HS-5 (cell line): ENCODE measurements around the gene CFAP43.

Source experiments
- DNase-seq: peaks from one replicate; pipeline ENCODE4 v3.0.0-alpha.2; 2012; ENCODE audit warnings: low read depth

Gene CFAP43

GRCh38 chr10:104128214-104128613, 104.0 kb downstream of the CFAP43 start:
- DNase-seq = no peak

- no peak for DNase-seq
Measured at GRCh38 chr10:104127411-104127810, 104.8 kb downstream of the CFAP43 start.

- no peak for DNase-seq
Measured at GRCh38 chr10:104123397-104123796, 108.8 kb downstream of the CFAP43 start.

- DNase-seq = no peak
Measured at GRCh38 chr10:104122225-104123107, 109.7 kb downstream of the CFAP43 start.

GRCh38 chr10:104121485-104122224, 110.5 kb downstream of the CFAP43 start, which contains the start of gene SFR1:
Gene SFR1 (plus strand): TSS chr10:104122171. CDS start chr10:104122184, 13 bp downstream.
- peak; percentile 81 for DNase-seq

DNA sequence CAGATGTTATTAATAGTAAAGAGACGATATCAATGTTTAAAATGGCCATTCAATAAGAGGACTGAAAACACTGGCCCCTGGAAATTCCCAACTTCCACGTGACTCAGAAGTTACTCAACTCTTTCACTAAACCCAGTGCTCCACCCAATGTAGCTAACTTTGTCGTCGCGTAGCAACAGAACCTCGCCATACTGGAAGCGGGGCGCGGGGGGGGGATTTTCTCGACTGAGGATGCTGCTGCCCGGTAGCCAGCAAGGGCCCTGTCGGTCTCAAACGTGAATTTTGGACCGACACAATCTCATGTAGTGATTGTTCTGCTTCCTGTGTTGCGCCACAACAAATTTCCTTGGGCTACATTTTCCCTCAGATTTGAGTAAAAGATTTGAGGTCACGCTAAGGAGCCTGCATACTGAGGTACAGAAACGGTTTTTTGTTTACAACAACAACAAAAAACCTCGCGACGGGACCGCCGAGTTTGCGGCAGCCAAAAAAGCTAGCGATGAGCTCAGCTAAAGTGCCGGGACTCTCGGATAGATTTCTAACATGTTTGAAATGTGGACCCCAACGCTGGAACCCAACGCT, 111.2 kb downstream of the CFAP43 start:
- peak; percentile 83 for DNase-seq

DNA sequence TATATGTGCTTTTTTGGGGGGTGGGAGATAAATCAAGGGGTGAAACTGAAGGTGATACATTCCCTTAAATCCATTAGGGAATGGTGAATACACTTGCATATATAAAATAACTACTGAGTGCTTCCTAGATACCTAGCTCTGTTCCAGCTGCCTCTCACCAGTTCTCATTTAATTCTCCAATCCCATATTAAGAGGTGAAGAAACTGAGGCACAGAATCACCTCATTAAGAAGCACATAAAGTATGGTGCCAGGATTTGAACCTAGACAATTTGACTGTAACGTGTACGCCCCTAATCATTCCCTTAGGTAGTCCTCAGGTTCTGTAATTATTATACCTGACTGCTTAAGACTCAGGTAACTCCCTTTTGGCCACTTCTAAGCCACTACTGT, 111.7 kb downstream of the CFAP43 start:
- DNase-seq = no peak

DNA sequence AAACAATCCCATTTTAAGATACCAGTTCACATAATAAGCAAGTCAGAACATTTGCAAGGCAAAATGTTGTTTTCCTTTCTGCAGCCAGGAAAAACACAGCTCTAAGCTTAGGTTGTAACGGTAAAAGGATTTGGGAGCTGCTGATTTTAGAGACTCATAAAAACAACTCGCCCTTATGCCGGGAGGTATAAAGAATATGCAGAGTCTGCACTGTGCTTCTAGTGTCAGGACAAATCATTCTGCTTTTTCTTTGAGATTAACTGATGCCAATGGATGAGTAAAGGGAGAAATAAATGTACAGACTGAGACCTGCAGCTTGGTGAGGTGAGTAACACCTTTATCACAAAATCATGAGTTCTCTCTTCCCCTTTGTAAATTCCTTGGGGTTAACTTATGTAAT, 112.2 kb downstream of the CFAP43 start:
- no peak for DNase-seq

DNA sequence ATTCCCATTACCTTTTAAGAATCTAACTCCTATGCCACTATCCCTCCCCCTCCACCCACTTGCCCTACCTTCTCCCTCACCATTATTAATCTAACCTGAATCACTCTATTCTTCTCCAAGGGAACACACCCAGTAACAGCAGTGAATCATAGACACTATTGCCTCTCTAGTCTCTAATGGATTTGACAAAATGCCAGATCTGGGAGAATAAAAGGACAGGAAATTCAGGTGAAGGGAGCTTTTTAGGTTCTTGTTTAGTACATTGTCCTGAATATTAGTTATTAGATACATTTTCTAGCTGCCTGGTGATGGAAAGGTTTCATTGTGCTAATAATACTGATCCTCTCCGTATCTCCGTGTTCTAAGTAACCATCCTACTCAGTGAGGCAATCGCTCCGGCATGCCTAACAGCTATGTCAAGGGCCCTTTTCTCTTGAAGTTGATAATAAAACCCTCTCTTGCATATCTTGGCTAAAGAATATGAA, 114.3 kb downstream of the CFAP43 start:
- no peak for DNase-seq

GRCh38 chr10:104113376-104113956, 118.7 kb downstream of the CFAP43 start:
- DNase-seq = no peak

DNA sequence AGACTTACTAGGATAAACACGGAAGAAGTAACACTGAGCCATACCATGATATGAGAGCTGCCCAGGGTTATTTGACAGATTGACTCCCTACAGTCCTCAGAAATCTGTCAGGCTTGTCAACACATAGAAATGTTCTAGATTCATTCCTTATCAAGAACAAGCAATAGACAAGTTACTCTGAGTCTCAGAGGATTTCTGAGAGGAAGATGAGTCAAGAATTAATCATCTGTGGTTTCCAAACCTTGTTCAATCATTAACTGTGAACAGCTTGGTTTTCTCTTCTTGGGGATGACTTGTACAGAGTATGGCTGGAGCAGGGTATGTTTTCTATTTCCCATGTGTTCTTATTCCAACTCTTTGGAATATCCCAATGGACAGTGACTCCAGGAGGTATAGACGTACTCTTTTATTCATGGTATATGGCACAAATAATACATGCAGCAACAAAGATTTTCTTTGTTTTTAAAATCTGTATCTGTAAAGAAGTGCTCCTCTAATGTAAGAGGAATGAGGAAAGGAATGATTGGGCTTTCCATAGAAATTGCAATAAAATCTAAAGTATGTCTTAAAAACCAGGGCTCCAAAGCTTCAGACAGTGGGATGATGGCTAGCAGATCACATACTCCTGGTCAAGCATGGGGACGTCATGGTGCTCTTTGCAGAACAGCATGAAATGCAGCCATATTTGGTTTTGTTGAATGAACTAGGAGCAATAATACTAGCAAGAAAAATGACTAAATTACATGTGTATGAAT, 122.1 kb downstream of the CFAP43 start:
- peak; percentile 84 for DNase-seq

DNA sequence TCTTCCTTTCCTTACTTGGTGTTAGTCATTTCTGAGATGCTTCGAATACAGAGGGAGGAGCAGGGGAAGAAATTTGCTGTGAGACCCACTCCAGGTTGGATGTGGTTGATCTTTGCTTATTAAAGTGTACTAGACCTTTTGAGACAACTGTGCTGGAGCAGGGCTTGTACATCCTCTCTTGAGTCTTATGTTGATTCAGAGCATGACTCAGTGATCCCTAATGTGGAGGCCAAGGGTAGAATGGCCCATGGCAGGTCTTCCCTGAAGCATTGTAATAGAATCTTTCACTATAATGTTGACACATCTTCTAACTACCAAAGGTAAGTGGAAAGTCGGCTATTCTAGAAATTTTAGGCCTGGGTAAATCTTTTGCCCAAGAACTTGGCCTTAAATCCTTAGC, 127.2 kb downstream of the CFAP43 start:
- DNase-seq = no peak

DNA sequence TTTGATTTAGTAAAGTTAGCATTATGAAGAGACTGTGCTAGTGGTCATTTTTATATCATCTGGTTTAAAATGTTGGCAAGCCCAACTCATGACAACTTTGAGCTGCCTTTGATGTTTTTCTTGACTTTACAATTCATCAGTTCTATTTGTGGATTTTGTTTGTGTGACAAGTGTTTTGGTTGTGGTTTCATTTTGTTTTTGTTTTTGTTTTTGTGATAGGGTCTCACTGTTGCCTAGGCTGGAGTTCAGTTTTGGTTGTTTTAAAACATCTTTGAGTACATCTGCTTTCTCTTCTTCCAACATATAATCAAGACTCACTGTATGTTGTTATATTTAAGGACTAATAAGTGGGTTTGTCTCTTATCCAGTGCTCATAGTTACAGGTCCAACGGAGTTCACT, 127.7 kb downstream of the CFAP43 start:
- no peak for DNase-seq

GRCh38 chr10:104103956-104104355, 128.2 kb downstream of the CFAP43 start:
- no peak for DNase-seq

GRCh38 chr10:104101902-104102301, 130.3 kb downstream of the CFAP43 start:
- DNase-seq = no peak

- DNase-seq = no peak
Measured at GRCh38 chr10:104100795-104101194, 131.4 kb downstream of the CFAP43 start.

- DNase-seq = no peak
Measured at GRCh38 chr10:104099941-104100340, 132.2 kb downstream of the CFAP43 start.

- peak; percentile 63 for DNase-seq
Measured at GRCh38 chr10:104099269-104099668, 132.9 kb downstream of the CFAP43 start.

GRCh38 chr10:104098358-104098925, 133.7 kb downstream of the CFAP43 start:
- no peak for DNase-seq

DNA sequence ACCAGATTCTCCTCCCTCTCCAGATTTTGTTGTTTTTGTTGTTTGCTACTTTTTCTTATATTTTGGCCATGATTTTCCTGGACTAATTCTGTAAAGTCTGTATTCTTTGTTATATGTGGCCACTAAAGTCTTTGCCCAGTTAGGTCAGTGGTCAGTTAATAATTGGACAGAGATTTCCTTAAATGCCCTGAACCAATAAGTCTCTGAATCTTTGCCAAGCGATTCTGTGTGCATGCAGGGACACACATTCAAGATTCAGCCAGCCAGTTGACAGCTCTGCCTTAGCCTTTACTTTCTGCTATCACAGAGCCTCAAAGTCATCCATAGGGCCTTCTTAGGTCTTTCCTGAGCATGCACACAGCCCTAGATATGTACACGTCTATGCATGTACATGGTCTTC, 135.5 kb downstream of the CFAP43 start:
- no peak for DNase-seq

DNA sequence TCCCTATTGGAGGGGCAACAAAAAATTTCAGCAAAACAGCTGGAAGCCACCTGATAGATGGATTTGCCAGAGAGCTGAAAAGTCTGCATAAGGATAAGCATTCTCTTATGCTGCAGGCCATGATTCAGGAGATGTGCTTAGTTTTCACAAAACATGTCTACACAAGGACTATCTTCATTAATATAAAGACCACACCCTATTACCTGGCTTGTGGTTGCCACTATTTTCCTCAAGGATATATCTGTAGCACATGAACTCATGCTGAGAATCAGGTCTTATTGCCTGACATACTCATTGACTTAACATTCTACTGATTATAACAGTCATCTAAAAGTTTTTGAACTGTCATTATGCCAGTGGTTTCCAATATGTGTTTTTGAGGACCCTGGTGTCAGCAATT, 139.4 kb downstream of the CFAP43 start:
- DNase-seq = no peak
